Nephron progenitor cell (in vitro differentiated cells): ENCODE results near the gene AXIN2.

Experiments
- DNase-seq: peaks from one replicate; pipeline ENCODE4 v3.0.0; 2021
- H3K27ac Mint-ChIP-seq: 2 replicates; pipeline ENCODE4 v1.8.0; 2021; ENCODE audit warnings: mild to moderate bottlenecking, moderate library complexity, mixed read lengths
- H3K27me3 Mint-ChIP-seq: 2 replicates; pipeline ENCODE4 v1.8.0; 2021; ENCODE audit warnings: mild to moderate bottlenecking, low read depth, mixed read lengths; ENCODE audit not compliant: poor library complexity
- H3K36me3 Mint-ChIP-seq: 2 replicates; pipeline ENCODE4 v1.8.0; 2021; ENCODE audit warnings: low read depth, mixed read lengths
- H3K4me1 Mint-ChIP-seq: 2 replicates; pipeline ENCODE4 v1.8.0; 2021; ENCODE audit warnings: mixed read lengths
- H3K4me3 Mint-ChIP-seq: 2 replicates; pipeline ENCODE4 v1.8.0; 2021; ENCODE audit warnings: mild to moderate bottlenecking, moderate library complexity, mixed read lengths
- H3K9me3 Mint-ChIP-seq: 2 replicates; pipeline ENCODE4 v1.8.0; 2021; ENCODE audit warnings: mild to moderate bottlenecking, moderate library complexity, mixed read lengths
- TF ChIP-seq, protein P1 (sequence below): fragments of 200-600 bp; sonication (generic); IDR thresholded peaks from 2 replicates; pipeline ENCODE4 v1.5.0; 2021; ENCODE audit warnings: antibody characterized with exemption

The AXIN2 gene

GRCh38 chr17:65558683-65559460 is 2.6 kb downstream of the AXIN2 start:
- peak; percentile 36 for DNase-seq
- no peaks in the 10 kb centered on the region for H3K36me3 Mint-ChIP-seq
- H3K4me1 Mint-ChIP-seq, result peaks cover 17% of the 10 kb centered on the region
- H3K27ac Mint-ChIP-seq, result peak overlapping the region; percentile 75
- H3K4me3 Mint-ChIP-seq, result no peak overlapping the region
- no peaks in the 10 kb centered on the region for H3K27me3 Mint-ChIP-seq
- TF ChIP-seq, protein P1, sequence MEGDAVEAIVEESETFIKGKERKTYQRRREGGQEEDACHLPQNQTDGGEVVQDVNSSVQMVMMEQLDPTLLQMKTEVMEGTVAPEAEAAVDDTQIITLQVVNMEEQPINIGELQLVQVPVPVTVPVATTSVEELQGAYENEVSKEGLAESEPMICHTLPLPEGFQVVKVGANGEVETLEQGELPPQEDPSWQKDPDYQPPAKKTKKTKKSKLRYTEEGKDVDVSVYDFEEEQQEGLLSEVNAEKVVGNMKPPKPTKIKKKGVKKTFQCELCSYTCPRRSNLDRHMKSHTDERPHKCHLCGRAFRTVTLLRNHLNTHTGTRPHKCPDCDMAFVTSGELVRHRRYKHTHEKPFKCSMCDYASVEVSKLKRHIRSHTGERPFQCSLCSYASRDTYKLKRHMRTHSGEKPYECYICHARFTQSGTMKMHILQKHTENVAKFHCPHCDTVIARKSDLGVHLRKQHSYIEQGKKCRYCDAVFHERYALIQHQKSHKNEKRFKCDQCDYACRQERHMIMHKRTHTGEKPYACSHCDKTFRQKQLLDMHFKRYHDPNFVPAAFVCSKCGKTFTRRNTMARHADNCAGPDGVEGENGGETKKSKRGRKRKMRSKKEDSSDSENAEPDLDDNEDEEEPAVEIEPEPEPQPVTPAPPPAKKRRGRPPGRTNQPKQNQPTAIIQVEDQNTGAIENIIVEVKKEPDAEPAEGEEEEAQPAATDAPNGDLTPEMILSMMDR, result no peak
- H3K9me3 Mint-ChIP-seq, result no peaks in the 10 kb centered on the region

- Mint-ChIP-seq H3K9me3 (no peaks in the 10 kb centered on the region), H3K27ac (peak overlapping the region; percentile 75), H3K4me1 (peaks cover 15% of the 10 kb centered on the region), H3K36me3 (peaks cover 2% of the 10 kb centered on the region), H3K4me3 (no peak overlapping the region), H3K27me3 (no peaks in the 10 kb centered on the region)
- DNase-seq, result no peak
- TF ChIP-seq, protein P1, result no peak
Measured at GRCh38 chr17:65558311-65558682, 3.2 kb downstream of the AXIN2 start.

DNA sequence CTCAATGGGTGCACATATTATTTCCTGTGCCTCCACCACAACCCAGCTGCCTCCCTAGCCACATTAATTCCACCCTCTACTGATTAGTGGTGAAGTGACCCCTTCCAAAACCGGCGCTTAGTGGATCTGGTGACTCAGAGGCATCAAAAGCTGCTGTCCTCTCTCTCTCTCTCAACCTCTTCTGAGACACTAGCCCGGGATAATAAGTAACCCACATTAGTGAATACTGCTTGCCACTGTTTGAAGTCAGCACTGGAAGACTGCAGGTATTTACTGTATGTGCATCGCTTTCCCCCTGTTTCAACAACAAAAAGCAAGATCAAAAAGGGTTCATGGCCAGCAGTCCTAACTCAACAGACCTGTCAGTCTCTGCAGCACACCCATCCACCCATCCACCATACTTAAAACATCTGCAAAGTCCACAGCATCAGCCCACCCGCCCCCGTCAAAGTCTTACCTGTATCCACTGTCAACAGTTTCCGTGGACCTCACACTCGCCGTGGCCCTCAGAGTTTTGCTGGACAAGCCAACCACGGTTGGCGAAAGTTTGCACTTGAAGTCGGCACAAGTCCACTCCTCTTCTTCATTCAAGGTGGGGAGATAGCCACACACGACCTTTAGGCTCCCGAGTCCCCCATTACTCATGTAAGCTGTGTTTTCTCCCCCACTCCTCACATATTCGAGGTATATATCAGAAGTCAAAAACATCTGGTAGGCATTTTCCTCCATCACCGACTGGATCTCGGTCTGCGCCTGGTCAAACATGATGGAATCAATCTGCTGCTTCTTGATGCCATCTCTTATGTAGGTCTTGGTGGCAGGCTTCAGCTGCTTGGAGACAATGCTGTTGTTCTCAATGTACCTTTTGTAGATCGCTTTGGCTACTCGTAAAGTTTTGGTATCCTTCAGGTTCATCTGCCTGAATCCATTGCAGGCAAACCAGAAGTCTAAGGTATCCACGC is 3.8 kb downstream of the AXIN2 start:
- TF ChIP-seq, protein P1, result no peak
- Mint-ChIP-seq H3K4me1 (peaks cover 15% of the 10 kb centered on the region), H3K27me3 (no peaks in the 10 kb centered on the region), H3K9me3 (no peaks in the 10 kb centered on the region), H3K27ac (no peak overlapping the region), H3K36me3 (peaks cover 7% of the 10 kb centered on the region), H3K4me3 (no peak overlapping the region)
- DNase-seq, result no peak

GRCh38 chr17:65556910-65557348 is 4.5 kb downstream of the AXIN2 start:
- Mint-ChIP-seq H3K4me3 (no peak overlapping the region), H3K27me3 (no peaks in the 10 kb centered on the region)

GRCh38 chr17:65556014-65556909 is 5.2 kb downstream of the AXIN2 start:
- no peaks in the 10 kb centered on the region for H3K9me3 Mint-ChIP-seq
- peaks cover 15% of the 10 kb centered on the region for H3K36me3 Mint-ChIP-seq
- no peaks in the 10 kb centered on the region for H3K27me3 Mint-ChIP-seq
- DNase-seq, result peak; percentile 95
- H3K4me1 Mint-ChIP-seq, result peaks cover 6% of the 10 kb centered on the region
- TF ChIP-seq, protein P1, result peak; percentile 87
- H3K4me3 Mint-ChIP-seq, result no peak overlapping the region
- no peak overlapping the region for H3K27ac Mint-ChIP-seq

More at GRCh38 chr17:65556910-65557348, 4.5 kb downstream of the AXIN2 start:
- no peak for DNase-seq
- H3K27ac Mint-ChIP-seq, result no peak overlapping the region
- TF ChIP-seq, protein P1, result no peak
- no peaks in the 10 kb centered on the region for H3K9me3 Mint-ChIP-seq
- peaks cover 13% of the 10 kb centered on the region for H3K36me3 Mint-ChIP-seq
- peaks cover 8% of the 10 kb centered on the region for H3K4me1 Mint-ChIP-seq
